Measurements from ENCODE around the gene CKAP2L.

- TF ChIP-seq CTCF (IDR thresholded peaks at IDR 0.05; ENCODE audit: insufficient read depth, low read depth, low read length) (no peak), EZH2 (IDR thresholded peaks at IDR 0.05; ENCODE audit: insufficient read depth, low read length) (no peak)
Observed at GRCh38 chr2:112805542-112805941, 41.1 kb upstream of the CKAP2L start.

All from astrocyte (in vitro differentiated cells and primary cell).